ENCODE results near the gene PHLDA3. TPM values are rescaled to one million over a fixed set of nuclear protein-coding genes. Genes with fewer than 3 reads are reported as not detected.
"Not testable (repeated sequence)": the region's sequence is repeated elsewhere in the genome, so short reads cannot be mapped to it uniquely, and the experiment has no call there.

Gene PHLDA3
- total RNA-seq, 2 donors from 2014 or later: 5.7 to 13.0 TPM

GRCh38 chr1:201479201-201479730, 10.3 kb upstream of the PHLDA3 start:
- Mint-ChIP-seq H3K9me3 (no peaks in the 10 kb centered on the region), H3K27ac (no peak overlapping the region), H3K36me3 (no peaks in the 10 kb centered on the region)
- DNase-seq (ENCODE audit: low spot score in 2 of 2): no peak
- no peak for ATAC-seq

GRCh38 chr1:201478666-201479065, 9.7 kb upstream of the PHLDA3 start:
- not testable (repeated sequence) for H3K9me3 Mint-ChIP-seq; DNase-seq (ENCODE audit: low spot score in 2 of 2); ATAC-seq; H3K36me3 Mint-ChIP-seq; H3K27ac Mint-ChIP-seq

GRCh38 chr1:201476670-201477344, 7.8 kb upstream of the PHLDA3 start:
- DNase-seq (ENCODE audit: low spot score in 2 of 2): no peak

GRCh38 chr1:201475915-201476669, 7.1 kb upstream of the PHLDA3 start:
- Mint-ChIP-seq H3K27ac (no peak overlapping the region), H3K9me3 (no peaks in the 10 kb centered on the region), H3K36me3 (no peaks in the 10 kb centered on the region)
- no peak for DNase-seq (ENCODE audit: low spot score in 2 of 2)
- ATAC-seq: no peak

More at GRCh38 chr1:201476670-201477344, 7.8 kb upstream of the PHLDA3 start:
- no peak overlapping the region for H3K27ac Mint-ChIP-seq
- H3K9me3 Mint-ChIP-seq: no peaks in the 10 kb centered on the region
- no peak for ATAC-seq
- no peaks in the 10 kb centered on the region for H3K36me3 Mint-ChIP-seq

- Mint-ChIP-seq H3K36me3 (peaks cover 1 to 2% of the 10 kb centered on the region in 2 donors), H3K9me3 (no peaks in the 10 kb centered on the region)
Measured at GRCh38 chr1:201475130-201475529, 6.1 kb upstream of the PHLDA3 start.

GRCh38 chr1:201473296-201473695, 4.3 kb upstream of the PHLDA3 start:
- no peak overlapping the region for H3K27ac Mint-ChIP-seq
- DNase-seq (ENCODE audit: low spot score in 2 of 2) (no peak), ATAC-seq (no peak)
- no peaks in the 10 kb centered on the region for H3K9me3 Mint-ChIP-seq
- H3K36me3 Mint-ChIP-seq: peaks cover 5 to 6% of the 10 kb centered on the region in 2 donors

More at GRCh38 chr1:201475130-201475529, 6.1 kb upstream of the PHLDA3 start:
- H3K27ac Mint-ChIP-seq: no peak overlapping the region
- no peak for ATAC-seq
- no peak for DNase-seq (ENCODE audit: low spot score in 2 of 2)

GRCh38 chr1:201472321-201472720, 3.3 kb upstream of the PHLDA3 start:
- not testable (repeated sequence) for H3K9me3 Mint-ChIP-seq; ATAC-seq; H3K27ac Mint-ChIP-seq; DNase-seq (ENCODE audit: low spot score in 2 of 2); H3K36me3 Mint-ChIP-seq

GRCh38 chr1:201471772-201472171, 2.8 kb upstream of the PHLDA3 start:
- Mint-ChIP-seq H3K9me3 (no peaks in the 10 kb centered on the region), H3K36me3 (peaks cover 5 to 6% of the 10 kb centered on the region in 2 donors), H3K27ac (no peak overlapping the region)
- ATAC-seq (no peak), DNase-seq (ENCODE audit: low spot score in 2 of 2) (no peak)

- H3K27ac Mint-ChIP-seq: peak overlapping the region in 1 of 2 donors; percentile 78
- peaks cover 5 to 6% of the 10 kb centered on the region in 2 donors for H3K36me3 Mint-ChIP-seq
- no peak for ATAC-seq
- no peaks in the 10 kb centered on the region for H3K9me3 Mint-ChIP-seq
- DNase-seq (ENCODE audit: low spot score in 2 of 2): no peak
Measured at GRCh38 chr1:201470581-201470980, 1.6 kb upstream of the PHLDA3 start.

- Mint-ChIP-seq H3K9me3 (no peaks in the 10 kb centered on the region), H3K27ac (peak overlapping the region in 1 of 2 donors; percentile 78), H3K36me3 (peaks cover 5 to 6% of the 10 kb centered on the region in 2 donors)
- ATAC-seq (no peak), DNase-seq (ENCODE audit: low spot score in 2 of 2) (no peak)
Measured at GRCh38 chr1:201469645-201470074, 672 bp upstream of the PHLDA3 start.

- ATAC-seq (peak; percentile 39 to 55), DNase-seq (ENCODE audit: low spot score in 2 of 2) (peak in 1 of 2 donors; percentile 25)
- H3K9me3 Mint-ChIP-seq: no peaks in the 10 kb centered on the region
- H3K27ac Mint-ChIP-seq: peak overlapping the region in 1 of 2 donors; percentile 70
- peaks cover 5 to 6% of the 10 kb centered on the region in 2 donors for H3K36me3 Mint-ChIP-seq
Measured at GRCh38 chr1:201468501-201468843, 516 bp downstream of the PHLDA3 start.

GRCh38 chr1:201466492-201466891, 2.5 kb downstream of the PHLDA3 start:
- no peak overlapping the region for H3K27ac Mint-ChIP-seq
- DNase-seq (ENCODE audit: low spot score in 2 of 2): no peak
- no peaks in the 10 kb centered on the region for H3K9me3 Mint-ChIP-seq
- ATAC-seq: no peak
- H3K36me3 Mint-ChIP-seq: peaks cover 5 to 6% of the 10 kb centered on the region in 2 donors

- no peak for ATAC-seq
- Mint-ChIP-seq H3K27ac (no peak overlapping the region), H3K36me3 (peaks cover 5 to 6% of the 10 kb centered on the region in 2 donors), H3K9me3 (no peaks in the 10 kb centered on the region)
- DNase-seq (ENCODE audit: low spot score in 2 of 2): no peak
Measured at GRCh38 chr1:201465698-201466290, 3.2 kb downstream of the PHLDA3 start.

- peak in 1 of 2 donors; percentile 13 for ATAC-seq
- DNase-seq (ENCODE audit: low spot score in 2 of 2): no peak
- H3K36me3 Mint-ChIP-seq: no peaks in the 10 kb centered on the region
- H3K27ac Mint-ChIP-seq: no peak overlapping the region
- no peaks in the 10 kb centered on the region for H3K9me3 Mint-ChIP-seq
Measured at GRCh38 chr1:201463071-201463552, 5.9 kb downstream of the PHLDA3 start.

- Mint-ChIP-seq H3K9me3 (no peaks in the 10 kb centered on the region), H3K27ac (no peak overlapping the region), H3K36me3 (no peaks in the 10 kb centered on the region)
- DNase-seq (ENCODE audit: low spot score in 2 of 2): no peak
- peak in 1 of 2 donors; percentile 8 for ATAC-seq
Measured at GRCh38 chr1:201461645-201462441, 7.1 kb downstream of the PHLDA3 start.
